IMR-90 (cell line): ENCODE results near the gene CSNK2A1. TPM values are rescaled to one million over a fixed set of nuclear protein-coding genes. Genes with fewer than 3 reads are reported as not detected.

Experiments
- ATAC-seq: fragments of 200-7000 bp; cut with Tn5 transposase; 2 replicates; pipeline ENCODE4 v1.9.1; 2020; ENCODE audit warnings: low read depth, mild to moderate bottlenecking, moderate library complexity
- BruUV-seq: library from RNA; stranded (reverse); fragments of 400-500 nt; replicated peaks from 2 replicates; lab custom pipeline; 2021; lab: Mats Ljungman, UMichigan
- CTCF ChIA-PET: fragments of 300-600 bp; formaldehyde crosslinking; extraction: SDS; loops from one replicate; lab custom pipeline; 2021; ENCODE audit warnings: antibody characterized with exemption; lab: Yijun Ruan, JAX
- POLR2A ChIA-PET: fragments of 300-600 bp; sonication (Branson Sonifier 250); formaldehyde crosslinking; loops from one replicate; lab custom pipeline; 2022; ENCODE audit warnings: antibody characterized with exemption; ENCODE audit not compliant: unreplicated experiment; lab: Charles Lee
- DNase-seq: peaks from one replicate; pipeline ENCODE4 v3.0.0; 2013
- H2AFZ ChIP-seq: replicated peaks from 2 replicates; pipeline ENCODE3; 2013; ENCODE audit warnings: low read length, mild to moderate bottlenecking; ENCODE audit not compliant: poor library complexity
- H2AK5ac ChIP-seq: 2 replicates; pipeline ENCODE4 v1.6.1; 2013; ENCODE audit warnings: low read depth, low read length, inconsistent platforms
- H2AK9ac ChIP-seq: replicated peaks from 2 replicates; pipeline ENCODE3; 2013; ENCODE audit warnings: mild to moderate bottlenecking, low read depth, low read length, moderate library complexity; ENCODE audit not compliant: poor library complexity
- H2BK120ac ChIP-seq: 2 replicates; pipeline ENCODE4 v1.6.1; 2013; ENCODE audit warnings: low read depth, low read length, inconsistent platforms
- H2BK15ac ChIP-seq: 3 replicates; pipeline ENCODE4 v1.6.1; 2013; ENCODE audit warnings: low read depth, low read length, inconsistent platforms
- H2BK20ac ChIP-seq: 2 replicates; pipeline ENCODE4 v1.6.1; 2013; ENCODE audit warnings: low read depth, mild to moderate bottlenecking, inconsistent platforms, low read length, moderate library complexity
- H2BK5ac ChIP-seq: 2 replicates; pipeline ENCODE4 v1.6.1; 2013; ENCODE audit warnings: mild to moderate bottlenecking, low read depth, low read length, inconsistent platforms; ENCODE audit not compliant: poor library complexity, severe bottlenecking
- H3K14ac ChIP-seq: replicated peaks from 2 replicates; pipeline ENCODE4 v1.6.1; 2013; ENCODE audit warnings: low read depth, low read length, inconsistent platforms
- H3K18ac ChIP-seq: 2 replicates; pipeline ENCODE4 v1.6.1; 2013; ENCODE audit warnings: low read depth, low read length, control low read depth
- H3K23ac ChIP-seq: 2 replicates; pipeline ENCODE4 v1.6.1; 2013; ENCODE audit warnings: low read depth, low read length, inconsistent platforms
- H3K27ac ChIP-seq: 2 replicates; pipeline ENCODE4 v1.5.1; 2013; ENCODE audit warnings: mild to moderate bottlenecking, control low read depth, low read length; ENCODE audit not compliant: insufficient read depth
- H3K27me3 ChIP-seq: 2 replicates; pipeline ENCODE4 v1.6.1; 2013; ENCODE audit warnings: low read length; ENCODE audit not compliant: control insufficient read depth, insufficient read depth
- H3K36me3 ChIP-seq: 2 replicates; pipeline ENCODE4 v1.6.1; 2013; ENCODE audit warnings: low read length, mixed read lengths; ENCODE audit not compliant: control insufficient read depth, insufficient read depth
- H3K4ac ChIP-seq: 2 replicates; pipeline ENCODE4 v1.6.1; 2013; ENCODE audit warnings: low read depth, low read length, inconsistent platforms
- H3K4me1 ChIP-seq: 2 replicates; pipeline ENCODE4 v1.6.1; 2013; ENCODE audit warnings: low read length, mixed read lengths; ENCODE audit not compliant: control insufficient read depth, insufficient read depth
- H3K4me2 ChIP-seq: 2 replicates; pipeline ENCODE4 v1.6.1; 2013; ENCODE audit warnings: low read depth, mild to moderate bottlenecking, control low read depth, low read length, moderate library complexity
- H3K4me3 ChIP-seq: 2 replicates; pipeline ENCODE4 v1.5.1; 2013; ENCODE audit warnings: low read depth, mild to moderate bottlenecking, control low read depth, low read length, moderate library complexity; ENCODE audit not compliant: insufficient read depth
- H3K56ac ChIP-seq: 2 replicates; pipeline ENCODE4 v1.6.1; 2013; ENCODE audit warnings: low read length, inconsistent platforms; ENCODE audit not compliant: insufficient read depth; ENCODE audit errors: extremely low read depth
- H3K79me1 ChIP-seq, 2 experiments: 2 replicates each; pipeline ENCODE4 v1.6.1; 2013; ENCODE audit warnings: low read length in 2 of 2, inconsistent platforms in 1 of 2, low read depth in 1 of 2
- H3K9ac ChIP-seq: 2 replicates; pipeline ENCODE4 v1.6.1; 2013; ENCODE audit warnings: low read depth, low read length, control low read depth
- H3K9me1 ChIP-seq: 2 replicates; pipeline ENCODE4 v1.6.1; 2013; ENCODE audit warnings: low read length, inconsistent platforms; ENCODE audit not compliant: insufficient read depth
- H3K9me3 ChIP-seq: 2 replicates; pipeline ENCODE4 v1.6.1; 2013; ENCODE audit warnings: low read length; ENCODE audit not compliant: control insufficient read depth, insufficient read depth
- H4K20me1 ChIP-seq: 2 replicates; pipeline ENCODE4 v1.6.1; 2013; ENCODE audit warnings: low read length, inconsistent platforms; ENCODE audit not compliant: insufficient read depth
- H4K5ac ChIP-seq: 2 replicates; pipeline ENCODE4 v1.6.1; 2013; ENCODE audit warnings: mild to moderate bottlenecking, low read depth, low read length, control low read depth
- H4K8ac ChIP-seq, 2 experiments: 2 replicates each; pipeline ENCODE4 v1.6.1; 2013; ENCODE audit warnings: low read depth in 2 of 2, low read length in 2 of 2, control low read depth in 1 of 2, inconsistent platforms in 1 of 2
- H4K91ac ChIP-seq: 2 replicates; pipeline ENCODE4 v1.6.1; 2013; ENCODE audit warnings: low read depth, low read length, inconsistent platforms; ENCODE audit not compliant: insufficient read depth
- CHD1 ChIP-seq: IDR thresholded peaks from 2 replicates; pipeline ENCODE4 v1.6.1; 2012; ENCODE audit warnings: low read depth, low read length, improper control_type of control experiment
- NFE2L2 ChIP-seq: fragments of 150-350 bp; IDR thresholded peaks from 2 replicates; pipeline ENCODE4 v1.6.1; 2016; ENCODE audit warnings: low read depth, mild to moderate bottlenecking, low read length
- RAD21 ChIP-seq: IDR thresholded peaks from 2 replicates; pipeline ENCODE4 v1.6.1; 2012; ENCODE audit warnings: low read length, improper control_type of control experiment
- RFX5 ChIP-seq: IDR thresholded peaks from 2 replicates; pipeline ENCODE4 v1.8.0; 2012; ENCODE audit warnings: low read depth, mild to moderate bottlenecking, low read length, moderate library complexity
- SMC3 ChIP-seq: fragments of 150-350 bp; IDR thresholded peaks from 2 replicates; pipeline ENCODE4 v1.6.1; 2016; ENCODE audit warnings: low read depth, mild to moderate bottlenecking, antibody characterized with exemption, low read length, moderate library complexity
- WGBS, 2 experiments: methylation state at CpG; one replicate each; pipeline versions ENCODE4 v1.1.5 to v1.1.7; 2013; ENCODE audit warnings: missing lambda C conversion rate in 2 of 2; ENCODE audit not compliant: insufficient read length in 1 of 2; ENCODE audit errors: extremely low coverage in 2 of 2; 5-methylcytosine and 5-hydroxymethylcytosine counted together
- dilution Hi-C: fragments of 300-500 bp; cut with HindIII; formaldehyde crosslinking; loops from one replicate; pipeline ENCODE4 v1.14.3; 2018; ENCODE audit warnings: low sequenced_read_pairs; ENCODE audit not compliant: unreplicated experiment
- in situ Hi-C: fragments of 300-500 bp; cut with MboI; formaldehyde crosslinking; loops from 3 replicates; pipeline ENCODE4 v1.14.3; 2019; ENCODE audit warnings: low sequenced_read_pairs, inconsistent platforms, mixed read lengths
- intact Hi-C: fragments of 100-400 bp; cut with micrococcal nuclease; formaldehyde crosslinking; loops from 2 replicates; pipeline ENCODE4 v1.10.0; 2022
- polyA plus RNA-seq, 3 experiments: library from polyadenylated mRNA; depleted of rRNA; stranded (reverse); fragments of >200 nt; gene quantifications; 2 replicates each; pipeline ENCODE4 v1.2.3, GENCODE V29; 2012; ENCODE audit warnings: low replicate concordance in 1 of 3
- total RNA-seq: library from RNA; depleted of rRNA; stranded (reverse); fragments of >200 nt; gene quantifications from 2 replicates; pipeline ENCODE4 v1.2.3, GENCODE V29; 2012
- TF ChIP-seq, protein P1 (sequence below): conservative IDR thresholded peaks from 2 replicates; pipeline ENCODE4 v1.5.1; 2012; ENCODE audit warnings: mild to moderate bottlenecking, low read depth, low read length, improper control_type of control experiment
- TF ChIP-seq, protein P2 (sequence below): fragments of 150-350 bp; IDR thresholded peaks from 2 replicates; pipeline ENCODE4 v1.6.1; 2017; ENCODE audit warnings: mild to moderate bottlenecking, antibody characterized with exemption, low read length, low read depth

The CSNK2A1 gene
- total and polyA plus RNA-seq, 2 of the 4 experiments (the other 2 are of a cell fraction): 86.3 to 151 TPM

DNA sequence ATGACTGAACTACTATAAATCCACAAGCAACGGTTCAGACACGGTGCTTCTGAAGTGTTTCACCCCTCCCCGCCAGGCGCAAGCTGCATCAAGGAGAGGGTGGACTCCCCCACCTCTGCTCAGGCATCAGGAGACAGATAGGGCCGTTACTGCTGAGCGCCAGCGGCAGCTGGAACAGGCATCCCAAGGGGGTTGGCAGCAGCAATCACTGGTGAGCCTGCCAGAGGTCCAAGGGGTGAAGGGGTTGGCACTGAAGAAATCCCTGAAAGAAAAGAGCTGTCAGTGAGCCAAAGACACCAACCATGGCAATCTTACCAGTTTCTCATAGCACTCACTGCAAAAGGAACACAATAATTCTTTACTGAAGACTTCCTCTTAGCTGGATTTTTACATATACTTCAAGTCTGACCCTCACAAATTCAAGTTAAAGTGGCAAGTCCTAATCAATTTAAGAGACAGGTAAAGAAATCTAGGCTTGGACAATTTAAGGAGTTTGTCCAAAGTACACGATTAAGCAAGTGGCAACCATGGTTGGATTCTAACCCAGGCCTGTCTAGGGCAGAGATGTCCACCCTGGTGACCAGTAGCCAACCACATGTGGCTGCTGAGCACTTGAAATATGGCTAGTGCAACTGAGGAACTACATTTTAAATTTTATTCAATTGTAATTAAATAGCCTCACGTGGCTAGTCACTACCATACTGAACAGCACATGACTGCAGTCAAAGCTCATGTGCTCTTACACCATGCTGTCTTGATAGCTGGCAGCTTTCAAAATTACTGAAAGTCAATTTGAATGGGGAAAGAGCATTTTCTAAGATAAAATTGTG lies 59.6 kb downstream of the CSNK2A1 start:
- no peaks in the 10 kb centered on the region for H3K9me1 ChIP-seq
- TF ChIP-seq CHD1 (no peak), RAD21 (no peak), NFE2L2 (no peak), SMC3 (no peak), RFX5 (no peak)
- TF ChIP-seq, protein P1, sequence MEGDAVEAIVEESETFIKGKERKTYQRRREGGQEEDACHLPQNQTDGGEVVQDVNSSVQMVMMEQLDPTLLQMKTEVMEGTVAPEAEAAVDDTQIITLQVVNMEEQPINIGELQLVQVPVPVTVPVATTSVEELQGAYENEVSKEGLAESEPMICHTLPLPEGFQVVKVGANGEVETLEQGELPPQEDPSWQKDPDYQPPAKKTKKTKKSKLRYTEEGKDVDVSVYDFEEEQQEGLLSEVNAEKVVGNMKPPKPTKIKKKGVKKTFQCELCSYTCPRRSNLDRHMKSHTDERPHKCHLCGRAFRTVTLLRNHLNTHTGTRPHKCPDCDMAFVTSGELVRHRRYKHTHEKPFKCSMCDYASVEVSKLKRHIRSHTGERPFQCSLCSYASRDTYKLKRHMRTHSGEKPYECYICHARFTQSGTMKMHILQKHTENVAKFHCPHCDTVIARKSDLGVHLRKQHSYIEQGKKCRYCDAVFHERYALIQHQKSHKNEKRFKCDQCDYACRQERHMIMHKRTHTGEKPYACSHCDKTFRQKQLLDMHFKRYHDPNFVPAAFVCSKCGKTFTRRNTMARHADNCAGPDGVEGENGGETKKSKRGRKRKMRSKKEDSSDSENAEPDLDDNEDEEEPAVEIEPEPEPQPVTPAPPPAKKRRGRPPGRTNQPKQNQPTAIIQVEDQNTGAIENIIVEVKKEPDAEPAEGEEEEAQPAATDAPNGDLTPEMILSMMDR: no peak
- TF ChIP-seq, protein P2, sequence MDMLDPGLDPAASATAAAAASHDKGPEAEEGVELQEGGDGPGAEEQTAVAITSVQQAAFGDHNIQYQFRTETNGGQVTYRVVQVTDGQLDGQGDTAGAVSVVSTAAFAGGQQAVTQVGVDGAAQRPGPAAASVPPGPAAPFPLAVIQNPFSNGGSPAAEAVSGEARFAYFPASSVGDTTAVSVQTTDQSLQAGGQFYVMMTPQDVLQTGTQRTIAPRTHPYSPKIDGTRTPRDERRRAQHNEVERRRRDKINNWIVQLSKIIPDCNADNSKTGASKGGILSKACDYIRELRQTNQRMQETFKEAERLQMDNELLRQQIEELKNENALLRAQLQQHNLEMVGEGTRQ: no peak
- no peak overlapping the region for H3K14ac ChIP-seq
- H4K5ac ChIP-seq: no peak overlapping the region
- H2AK9ac ChIP-seq: no peak overlapping the region
- H3K23ac ChIP-seq: no peak overlapping the region
- no TSS peak for BruUV-seq
- no peak overlapping the region for H4K91ac ChIP-seq
- no peak overlapping the region for H2BK20ac ChIP-seq
- H3K27ac ChIP-seq: no peak overlapping the region
- no peak overlapping the region for H3K18ac ChIP-seq
- no peak overlapping the region for H3K9ac ChIP-seq
- H2AFZ ChIP-seq: no peak overlapping the region
- peaks cover 6 to 8% of the 10 kb centered on the region in 2 experiments; a peak in 3 of 4 replicates for H3K79me1 ChIP-seq
- WGBS, 2 experiments: no CpG with 5 or more reads among the region's 9 CpGs
- CTCF ChIA-PET: interaction anchor here (1.0 kb wide), 1 partner anchor 27 kb away, joined by 4 read pairs; no protein-coding TSS in a partner anchor
- H3K56ac ChIP-seq: no peak overlapping the region
- POLR2A ChIA-PET: no interaction called here
- no peak overlapping the region for H2BK120ac ChIP-seq
- H4K20me1 ChIP-seq: no peaks in the 10 kb centered on the region
- no peak overlapping the region for H2BK15ac ChIP-seq
- no peaks in the 10 kb centered on the region for H3K9me3 ChIP-seq
- H3K27me3 ChIP-seq: no peaks in the 10 kb centered on the region
- H2AK5ac ChIP-seq: no peak overlapping the region
- in situ Hi-C loops: no loop called here
- no peak overlapping the region for H3K4ac ChIP-seq
- H3K4me1 ChIP-seq: no peaks in the 10 kb centered on the region
- peaks cover 52% of the 10 kb centered on the region for H3K36me3 ChIP-seq
- intact Hi-C loops: loop anchor here (1.0 kb wide), 1 partner anchor 11 kb away; no protein-coding TSS in a partner anchor
- no peak overlapping the region for H3K4me2 ChIP-seq
- dilution Hi-C loops: no loop called here
- no peak overlapping the region for H4K8ac ChIP-seq
- no peak overlapping the region for H2BK5ac ChIP-seq
- no peak for ATAC-seq
- no peak overlapping the region for H3K4me3 ChIP-seq
- no peak for DNase-seq
